CD4-positive, alpha-beta T cell treated with Interleukin-12 subunit alpha and Interleukin-12 subunit beta, for 1 hour (primary cell): ENCODE results near the gene YTHDC1.
A peak's percentile ranks its signal among the peaks of the same experiment; 100 is the strongest.
"Not testable (repeated sequence)": the region's sequence is repeated elsewhere in the genome, so short reads cannot be mapped to it uniquely, and the experiment has no call there.

Experiments
- DNase-seq: peaks from one replicate; pipeline ENCODE4 v3.0.0-alpha.2; 2020

YTHDC1 gene

DNA sequence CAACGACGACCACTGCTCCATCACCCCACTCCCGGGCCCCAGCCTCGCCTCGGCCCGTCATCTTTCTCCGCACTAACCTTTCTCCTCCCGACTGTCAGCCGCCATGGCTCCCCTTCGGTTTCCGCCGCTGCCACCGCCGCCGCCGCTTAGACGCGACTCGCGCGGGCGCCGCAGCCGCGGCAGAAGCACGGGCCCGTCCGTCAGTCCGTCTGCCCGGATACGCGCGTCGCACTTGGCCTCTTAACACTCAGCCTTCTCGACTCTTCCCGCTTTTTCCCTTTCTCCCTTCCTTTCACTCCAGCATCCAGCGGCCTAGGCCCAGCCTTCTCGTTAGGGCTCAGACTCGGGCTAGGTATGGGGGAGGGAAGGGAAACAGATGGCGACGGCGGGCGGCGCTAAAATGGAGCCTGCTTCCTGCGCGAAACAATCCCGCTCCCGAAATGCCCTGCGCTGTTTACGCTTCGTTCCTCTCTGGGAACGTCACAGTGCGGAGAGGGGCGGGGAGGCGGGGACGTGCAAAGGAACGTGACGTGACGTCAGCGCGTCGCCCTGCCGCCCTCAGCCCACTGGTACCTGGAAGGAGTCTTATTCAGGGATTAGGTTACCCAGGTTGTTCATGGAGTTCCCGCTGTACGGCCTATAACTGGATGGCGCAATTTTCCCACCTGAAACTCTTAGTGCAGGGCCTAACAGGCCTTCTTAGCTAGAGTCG, at the start of gene YTHDC1:
TSS of gene YTHDC1 (minus strand) at position 442 of the 712 bp plus-strand sequence. CDS start at position 105, 337 bp downstream.
- DNase-seq: peak; percentile 94

DNA sequence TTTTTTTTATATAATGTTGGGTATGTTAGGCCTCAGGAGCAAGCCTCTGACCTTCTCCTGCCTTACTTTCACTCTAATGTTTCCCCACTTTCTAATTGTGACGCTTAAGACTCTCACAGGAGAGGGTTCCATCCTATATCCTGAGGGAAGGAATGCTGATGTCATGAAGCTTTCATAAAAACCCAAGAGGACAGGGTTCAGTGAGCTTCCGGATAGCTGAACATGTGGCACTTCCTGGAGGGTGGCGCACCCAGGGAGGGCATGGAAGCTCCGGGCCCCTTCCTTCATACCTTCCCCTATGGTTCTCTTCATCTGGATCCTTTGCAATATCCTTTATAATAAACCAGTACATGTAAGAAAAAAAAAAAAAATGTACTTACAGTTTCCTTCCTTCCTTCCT, 49.4 kb upstream of the YTHDC1 start:
- DNase-seq: no peak

DNA sequence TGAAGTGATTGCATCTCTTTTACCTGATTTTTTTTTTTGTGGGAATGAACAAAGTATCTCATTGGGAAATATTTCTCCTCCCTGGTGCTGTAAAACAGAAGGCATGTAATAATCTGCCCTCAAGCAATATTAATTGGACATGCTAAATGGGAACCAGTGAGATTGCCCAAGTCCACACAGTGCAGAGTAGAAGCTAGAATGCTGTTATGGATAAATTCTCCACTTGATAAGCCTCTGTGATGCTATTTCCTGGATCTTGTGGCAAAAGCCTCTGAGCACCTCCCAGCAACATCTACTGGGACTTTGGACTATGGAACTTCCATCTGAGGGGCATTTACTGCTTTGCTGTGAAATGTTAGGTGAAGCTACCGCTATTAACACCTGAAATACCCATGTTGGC, 46.9 kb upstream of the YTHDC1 start:
- DNase-seq: no peak

DNA sequence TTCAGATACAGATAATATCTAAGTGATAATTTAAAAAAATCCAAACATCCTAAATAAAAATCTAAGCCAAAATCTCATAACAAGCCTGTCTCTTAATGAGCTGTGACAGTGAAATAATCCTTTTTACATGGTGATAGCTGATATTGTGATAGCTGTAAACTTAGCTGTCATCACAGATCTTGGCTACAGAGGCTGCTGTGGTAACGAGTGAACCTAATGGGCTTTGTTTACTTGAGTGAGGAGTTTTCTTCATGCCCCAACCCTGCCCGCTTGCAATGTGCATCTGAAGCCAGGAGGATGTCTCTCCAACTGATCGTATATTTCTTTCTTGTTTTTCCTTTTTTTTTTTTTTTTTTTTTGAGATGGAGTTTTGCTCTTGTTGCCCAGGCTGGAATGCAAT, 41.5 kb upstream of the YTHDC1 start:
- no peak for DNase-seq

DNA sequence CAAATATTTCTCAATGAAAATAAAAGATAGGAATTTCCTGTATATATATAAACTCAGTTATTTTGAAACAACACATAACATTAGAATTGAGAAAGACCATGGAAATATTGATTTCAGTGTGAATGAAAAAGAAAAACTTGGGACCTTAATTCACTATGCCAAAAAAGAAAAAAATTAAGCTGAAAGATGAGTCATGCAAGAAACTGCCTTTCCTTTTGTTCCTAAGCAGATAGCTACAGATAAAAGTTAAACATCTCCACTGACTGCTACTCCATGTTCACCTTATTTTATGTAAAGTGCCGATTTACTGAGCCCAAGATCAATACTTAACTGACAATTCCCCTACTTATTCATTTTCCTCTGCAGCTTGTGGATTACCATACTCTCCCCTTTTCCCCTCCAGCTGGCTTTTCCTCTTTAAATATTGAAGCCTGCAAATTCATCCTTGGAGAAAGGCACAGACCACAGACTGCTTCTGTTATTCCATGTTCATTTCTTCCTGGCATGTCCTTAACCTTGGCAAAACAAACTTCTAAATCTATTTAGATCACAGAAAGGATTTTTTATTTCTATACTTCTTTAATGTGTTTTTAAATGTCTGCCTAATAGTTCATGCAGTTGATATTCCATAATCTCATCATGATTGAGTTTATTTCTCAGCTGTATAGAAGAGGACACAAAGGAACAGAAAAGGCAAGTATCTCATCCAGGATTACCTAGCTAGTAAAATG, 40.5 kb upstream of the YTHDC1 start:
- no peak for DNase-seq

GRCh38 chr4:68389386-68389913, 39.6 kb upstream of the YTHDC1 start:
- DNase-seq: not testable (repeated sequence)

DNA sequence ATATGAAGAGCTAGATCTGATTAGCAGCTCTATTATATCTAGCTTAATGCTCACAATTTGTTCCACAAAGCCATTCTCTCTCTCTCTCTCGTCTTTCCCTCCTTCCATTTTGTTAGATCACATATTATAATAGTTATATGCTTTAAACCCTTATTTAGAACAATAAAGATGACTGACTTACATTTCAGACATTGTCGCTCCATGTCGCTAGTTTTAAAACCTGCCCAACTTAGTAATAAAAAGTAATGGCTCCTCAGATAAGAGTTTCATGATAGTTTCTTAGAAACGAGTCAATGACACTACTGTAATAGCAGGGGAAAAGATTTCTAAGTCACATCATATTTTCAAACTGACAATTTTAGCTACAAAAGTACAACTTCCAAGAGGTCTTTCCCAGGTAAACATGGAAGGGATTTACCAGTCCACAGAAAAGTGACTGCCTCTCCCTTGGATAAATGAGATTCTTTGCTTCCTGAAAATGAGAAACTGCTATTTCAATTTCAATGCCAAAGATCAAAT, 38.5 kb upstream of the YTHDC1 start:
- DNase-seq: no peak

DNA sequence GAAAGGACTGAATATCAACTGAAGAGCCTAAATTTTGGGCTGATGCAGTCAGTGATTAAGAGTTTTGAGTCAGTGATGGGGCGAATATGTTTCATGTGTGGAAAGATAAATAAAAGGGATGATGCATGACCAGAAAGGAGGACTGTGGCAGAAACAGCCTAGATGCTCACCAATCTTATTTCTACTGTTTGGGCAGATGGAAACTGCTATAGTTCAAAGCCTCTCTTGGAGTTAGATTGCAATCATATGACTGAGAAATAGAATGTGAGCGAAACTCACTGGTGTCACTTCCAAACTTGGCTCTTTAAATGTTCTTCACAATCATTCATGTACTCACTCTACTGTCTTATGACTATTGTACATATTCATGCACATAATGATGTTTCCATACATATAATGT, 35.4 kb upstream of the YTHDC1 start:
- no peak for DNase-seq

DNA sequence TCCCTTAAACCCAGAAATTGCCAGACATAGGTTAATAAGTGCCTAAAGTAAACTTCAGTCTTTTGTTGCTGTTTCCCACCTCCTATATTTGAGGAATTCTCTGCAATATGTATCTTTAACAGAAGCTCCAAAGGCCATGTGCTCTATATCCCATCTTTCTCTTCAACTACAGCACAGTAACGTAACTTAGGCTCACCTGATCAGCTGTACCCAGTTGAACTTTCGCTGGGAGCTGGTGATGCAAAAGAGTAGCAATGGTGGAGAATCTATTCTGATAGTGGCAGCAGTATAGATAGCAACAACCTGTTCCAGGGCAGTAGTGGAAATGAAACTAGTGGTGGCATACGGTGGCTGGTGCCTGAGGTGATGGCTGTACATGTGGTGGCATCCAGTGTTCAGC, 33.2 kb upstream of the YTHDC1 start:
- no peak for DNase-seq

- no peak for DNase-seq
Observed at GRCh38 chr4:68378226-68378625, 28.3 kb upstream of the YTHDC1 start.

DNA sequence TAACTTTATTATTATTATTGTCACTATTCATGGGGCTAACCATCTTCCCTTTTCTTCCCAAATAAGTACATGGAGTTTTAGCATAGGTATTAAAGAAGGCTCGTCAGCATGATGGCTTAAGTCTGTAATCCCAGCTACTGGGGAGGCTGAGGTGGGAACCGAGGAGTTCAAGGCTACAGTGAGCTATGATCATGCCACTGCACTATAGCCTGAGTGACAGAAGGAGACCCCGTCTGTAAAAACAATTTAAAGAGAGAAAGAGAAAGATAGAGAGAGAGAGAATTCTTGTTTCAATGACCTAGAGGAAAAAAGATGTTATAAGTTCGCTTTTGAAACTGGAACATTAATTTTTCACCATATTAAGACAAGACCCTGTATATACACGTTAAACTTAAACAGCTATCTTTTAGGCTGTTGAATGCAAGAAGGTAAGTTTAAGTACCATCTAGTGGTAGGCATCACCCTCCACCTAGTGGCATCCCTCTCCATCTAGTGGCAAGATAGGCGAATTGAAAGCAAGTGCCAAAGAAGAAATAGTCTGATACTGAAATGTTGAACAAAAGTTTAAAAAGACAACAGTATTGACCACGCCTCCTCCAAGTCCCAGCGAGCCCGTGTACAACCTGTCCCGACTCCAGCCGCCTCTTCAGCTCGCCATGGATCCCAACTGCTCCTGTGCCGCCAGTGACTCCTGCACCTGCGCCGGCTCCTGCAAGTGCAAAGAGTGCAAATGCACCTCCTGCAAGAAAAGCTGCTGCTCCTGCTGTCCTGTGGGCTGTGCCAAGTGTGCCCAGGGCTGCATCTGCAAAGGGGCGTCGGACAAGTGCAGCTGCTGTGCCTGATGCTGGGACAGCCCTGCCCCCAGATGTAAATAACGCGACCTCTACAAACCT, 26.0 kb upstream of the YTHDC1 start:
- peak; percentile 75 for DNase-seq

GRCh38 chr4:68373513-68373912, 23.6 kb upstream of the YTHDC1 start:
- DNase-seq: peak; percentile 77

- DNase-seq: no peak
Observed at GRCh38 chr4:68372588-68372987, 22.7 kb upstream of the YTHDC1 start.

GRCh38 chr4:68369142-68369805, 19.4 kb upstream of the YTHDC1 start:
- no peak for DNase-seq

DNA sequence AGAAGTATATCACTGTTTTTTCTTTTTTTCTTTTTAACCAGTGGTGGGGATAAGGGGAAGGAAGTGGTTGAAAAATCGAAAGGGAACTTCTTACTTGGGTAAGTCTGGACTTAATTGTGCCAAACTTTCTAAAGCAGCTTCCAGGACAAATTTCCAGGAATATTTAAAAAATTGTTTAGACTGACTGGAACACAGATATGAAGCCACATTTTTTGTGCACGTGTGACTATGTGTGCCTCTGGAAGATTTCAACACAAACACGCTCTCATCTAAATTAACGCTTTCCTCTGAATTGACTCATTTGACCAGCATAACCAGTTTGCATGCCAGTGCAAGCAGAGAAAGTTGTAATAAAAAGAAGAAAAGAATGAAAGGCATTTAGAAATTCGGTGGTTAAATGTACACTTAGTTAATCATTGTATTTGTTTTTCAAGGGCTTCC, 18.8 kb upstream of the YTHDC1 start:
- DNase-seq: no peak

DNA sequence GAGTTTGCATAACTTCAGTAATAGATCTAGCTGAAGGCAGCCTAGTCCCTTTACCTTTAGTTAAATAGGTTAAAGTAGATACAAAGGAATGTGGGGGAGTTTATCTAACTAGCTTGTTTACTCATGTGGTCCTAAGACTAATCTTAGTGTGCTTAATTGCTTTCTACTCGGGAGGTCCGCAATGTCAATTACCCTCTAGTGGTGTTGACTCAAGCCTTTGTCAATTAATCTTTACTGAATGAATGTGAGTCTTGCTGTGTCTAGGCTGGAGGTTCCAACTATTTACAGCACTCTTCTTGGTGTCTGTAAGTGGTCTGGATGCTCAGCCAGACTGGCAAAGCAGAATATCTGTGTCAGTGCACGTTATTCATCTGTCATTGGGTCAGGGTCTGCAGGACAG, 17.9 kb upstream of the YTHDC1 start:
- DNase-seq: no peak

DNA sequence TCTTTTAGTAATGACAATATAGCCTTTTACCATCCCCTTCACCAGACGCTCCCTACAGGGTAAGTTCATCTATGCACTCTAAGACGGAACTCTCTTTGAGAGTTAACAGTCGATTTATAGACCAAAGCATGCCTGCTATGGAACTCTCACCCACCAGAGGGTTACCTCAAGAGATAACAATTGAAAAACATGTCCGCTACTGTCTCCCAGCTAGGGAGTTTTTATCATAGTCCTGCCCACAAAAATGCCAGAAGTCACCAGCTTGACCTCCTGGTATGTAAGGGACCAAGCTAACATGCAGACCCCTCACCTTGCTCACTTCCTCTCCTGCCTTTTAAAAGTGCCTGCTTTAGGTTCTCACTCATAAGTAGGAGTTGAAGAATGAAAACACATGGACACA, 16.7 kb upstream of the YTHDC1 start:
- no peak for DNase-seq

DNA sequence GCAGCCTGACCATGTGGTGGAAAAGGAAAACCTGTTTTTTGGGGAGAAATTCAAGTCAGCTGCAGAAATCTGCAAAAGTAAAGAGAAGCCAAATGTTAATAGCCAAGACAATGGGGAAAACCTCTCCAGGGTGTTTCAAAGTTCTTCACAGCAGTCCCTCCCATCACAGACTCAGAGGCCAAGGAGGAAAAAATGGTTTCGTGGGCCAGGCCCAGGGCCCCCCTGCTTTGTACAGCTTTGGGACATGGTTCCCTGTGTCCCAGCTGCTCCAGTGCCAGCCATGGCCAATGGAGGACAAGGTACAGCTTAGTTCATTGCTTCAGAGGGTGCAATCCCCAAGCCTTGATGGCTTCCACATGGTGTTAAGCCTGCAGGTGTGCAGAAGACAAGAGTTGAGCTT, 15.2 kb upstream of the YTHDC1 start:
- DNase-seq: no peak

GRCh38 chr4:68361146-68361589, 11.3 kb upstream of the YTHDC1 start:
- no peak for DNase-seq

GRCh38 chr4:68360231-68360968, 10.5 kb upstream of the YTHDC1 start:
- no peak for DNase-seq

GRCh38 chr4:68359508-68359907, 9.6 kb upstream of the YTHDC1 start:
- no peak for DNase-seq

DNA sequence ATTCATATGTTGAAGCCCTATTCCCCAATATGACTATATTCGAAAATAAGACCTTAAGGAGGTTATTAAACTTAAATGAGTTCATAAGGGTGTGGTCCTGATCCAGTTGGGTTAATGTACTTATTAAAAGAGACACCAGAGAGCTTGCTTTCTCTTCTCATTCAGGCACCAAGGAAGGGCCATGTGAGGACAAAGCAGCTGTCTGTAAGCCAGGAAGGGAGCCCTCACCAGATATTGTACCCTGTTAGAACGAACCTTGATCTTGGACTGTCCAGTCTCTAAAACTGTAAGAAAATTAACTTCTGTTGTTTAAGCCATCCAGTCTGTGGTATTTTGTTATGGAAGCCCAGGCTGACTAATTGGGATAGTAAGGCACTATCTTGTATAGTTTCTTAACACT, 9.1 kb upstream of the YTHDC1 start:
- DNase-seq: no peak
